PC-9 (cell line): Measurements from ENCODE around the gene LYPD6B.

Experiments
- CTCF ChIP-seq: fragments of 200-600 bp; sonication (generic); conservative IDR thresholded peaks from 2 replicates; pipeline ENCODE4 v1.6.1; 2017; ENCODE audit warnings: mixed run types, antibody characterized with exemption, mild to moderate bottlenecking, moderate library complexity
- EZH2 ChIP-seq: fragments of 200-600 bp; sonication (generic); IDR thresholded peaks from 2 replicates; pipeline ENCODE4 v1.8.0; 2017; ENCODE audit warnings: antibody characterized with exemption, low read depth

- no peak for TF ChIP-seq CTCF
- TF ChIP-seq EZH2, result no peak
These were observed 97.6 kb downstream of the LYPD6B start for GRCh38 chr2:149136111-149136510.
